HEK293 (cell line): ENCODE data around the gene BST1.

Source experiments
- CTCF ChIA-PET: fragments of 350-600 bp; formaldehyde crosslinking; extraction: SDS; loops from one replicate; lab custom pipeline; 2021; ENCODE audit warnings: antibody characterized with exemption; lab: Yijun Ruan, JAX
- POLR2A ChIA-PET: fragments of 300-600 bp; formaldehyde crosslinking; extraction: SDS; loops from one replicate; lab custom pipeline; 2020; ENCODE audit warnings: antibody characterized with exemption, inconsistent platforms; lab: Yijun Ruan, JAX
- H3K27ac ChIP-seq: fragments of 200-500 bp; sonication (Bioruptor generic); 2 replicates; pipeline ENCODE4 v1.5.1; 2014; ENCODE audit warnings: low read depth, low read length, control low read depth, inconsistent platforms; ENCODE audit errors: extremely low read depth
- H3K36me3 ChIP-seq, 2 experiments: fragments of 200-500 bp in 1 of 2; sonication (Bioruptor generic) in 1 of 2; 1 replicate in 1 of 2; 2 replicates in 1 of 2; pipeline ENCODE4 v1.5.1; 2014 to 2017; ENCODE audit warnings: inconsistent platforms in 2 of 2, low read length in 2 of 2; ENCODE audit not compliant: control insufficient read depth in 2 of 2, insufficient read depth in 1 of 2
- H3K4me1 ChIP-seq: fragments of 200-500 bp; sonication (Bioruptor generic); 2 replicates; pipeline ENCODE4 v1.5.1; 2014; ENCODE audit warnings: mild to moderate bottlenecking, low read length, inconsistent platforms; ENCODE audit not compliant: control insufficient read depth, insufficient read depth
- H3K4me3 ChIP-seq: 2 replicates; pipeline ENCODE4 v1.5.1; 2011; ENCODE audit warnings: low read depth, mild to moderate bottlenecking, control low read depth, low read length, moderate library complexity
- H3K9me3 ChIP-seq: fragments of 200-500 bp; sonication (Bioruptor generic); 2 replicates; pipeline ENCODE4 v1.5.1; 2014; ENCODE audit warnings: low read depth, low read length, inconsistent platforms; ENCODE audit not compliant: control insufficient read depth, insufficient read depth
- ELK4 ChIP-seq: IDR thresholded peaks from 2 replicates; pipeline ENCODE4 v1.6.1; 2011; ENCODE audit warnings: mild to moderate bottlenecking, low read depth, low read length, borderline replicate concordance
- FEZF1 ChIP-seq: fragments of 450-650 bp; formaldehyde crosslinking; IDR thresholded peaks from 2 replicates; pipeline ENCODE4 v1.5.1; 2016; ENCODE audit warnings: missing biosample characterization, missing genetic modification characterization
- HOXA7 ChIP-seq: sonication (generic); formaldehyde crosslinking; IDR thresholded peaks from 2 replicates; pipeline ENCODE4 v1.8.1; 2022; ENCODE audit warnings: missing genetic modification reagents, borderline replicate concordance
- KLF1 ChIP-seq: fragments of 450-650 bp; formaldehyde crosslinking; IDR thresholded peaks from 2 replicates; pipeline ENCODE4 v1.5.1; 2016; ENCODE audit warnings: missing biosample characterization, missing genetic modification characterization
- KLF10 ChIP-seq: fragments of 450-650 bp; IDR thresholded peaks from 2 replicates; pipeline ENCODE4 v1.5.1; 2018; ENCODE audit warnings: missing biosample characterization, mild to moderate bottlenecking, missing genetic modification characterization
- MYNN ChIP-seq: fragments of 450-650 bp; formaldehyde crosslinking; IDR thresholded peaks from 2 replicates; pipeline ENCODE4 v1.5.1; 2016; ENCODE audit warnings: missing biosample characterization, missing genetic modification characterization, borderline replicate concordance
- YY2 ChIP-seq: fragments of 450-650 bp; formaldehyde crosslinking; IDR thresholded peaks from 2 replicates; pipeline ENCODE4 v1.5.1; 2016; ENCODE audit warnings: missing biosample characterization, missing genetic modification characterization
- ZBTB1 ChIP-seq: fragments of 450-650 bp; formaldehyde crosslinking; IDR thresholded peaks from 2 replicates; pipeline ENCODE4 v1.5.1; 2016; ENCODE audit warnings: missing biosample characterization, missing genetic modification characterization
- ZBTB21 ChIP-seq: fragments of 450-650 bp; formaldehyde crosslinking; IDR thresholded peaks from 2 replicates; pipeline ENCODE4 v1.5.1; 2017; ENCODE audit warnings: missing biosample characterization, missing genetic modification characterization
- ZFP41 ChIP-seq: fragments of 450-650 bp; formaldehyde crosslinking; IDR thresholded peaks from 2 replicates; pipeline ENCODE4 v1.5.1; 2016; ENCODE audit warnings: missing biosample characterization, missing genetic modification characterization, borderline replicate concordance
- ZNF133 ChIP-seq: fragments of 450-650 bp; formaldehyde crosslinking; IDR thresholded peaks from 2 replicates; pipeline ENCODE4 v1.5.1; 2016; ENCODE audit warnings: missing biosample characterization, missing genetic modification characterization
- ZNF174 ChIP-seq: fragments of 450-650 bp; formaldehyde crosslinking; IDR thresholded peaks from 2 replicates; pipeline ENCODE4 v1.5.0; 2017; ENCODE audit warnings: missing biosample characterization, mild to moderate bottlenecking, missing genetic modification characterization
- ZNF2 ChIP-seq: fragments of 450-650 bp; formaldehyde crosslinking; IDR thresholded peaks from 2 replicates; pipeline ENCODE4 v1.5.1; 2016; ENCODE audit warnings: missing biosample characterization, missing genetic modification characterization
- ZNF404 ChIP-seq: fragments of 450-650 bp; formaldehyde crosslinking; IDR thresholded peaks from 2 replicates; pipeline ENCODE4 v1.5.1; 2017; ENCODE audit warnings: missing biosample characterization, missing genetic modification characterization
- ZNF548 ChIP-seq: fragments of 450-650 bp; formaldehyde crosslinking; IDR thresholded peaks from 2 replicates; pipeline ENCODE4 v1.5.1; 2016; ENCODE audit warnings: missing biosample characterization, missing genetic modification characterization
- ZNF610 ChIP-seq: fragments of 450-650 bp; formaldehyde crosslinking; IDR thresholded peaks from 2 replicates; pipeline ENCODE4 v1.5.1; 2016; ENCODE audit warnings: missing biosample characterization, missing genetic modification characterization, borderline replicate concordance
- ZNF837 ChIP-seq: fragments of 450-650 bp; formaldehyde crosslinking; IDR thresholded peaks from 2 replicates; pipeline ENCODE4 v1.5.1; 2016; ENCODE audit warnings: missing biosample characterization, missing genetic modification characterization
- TF ChIP-seq, protein P1 (sequence below): fragments of 450-650 bp; formaldehyde crosslinking; IDR thresholded peaks from 2 replicates; pipeline ENCODE4 v1.5.1; 2016; ENCODE audit warnings: missing biosample characterization, missing genetic modification characterization
- TF ChIP-seq, protein P2 (sequence below): fragments of 450-650 bp; formaldehyde crosslinking; IDR thresholded peaks from 2 replicates; pipeline ENCODE4 v1.5.1; 2017; ENCODE audit warnings: missing biosample characterization, missing genetic modification characterization
- TF ChIP-seq, protein P3 (sequence below): fragments of 450-650 bp; formaldehyde crosslinking; IDR thresholded peaks from 2 replicates; pipeline ENCODE4 v1.5.1; 2016; ENCODE audit warnings: missing biosample characterization, missing genetic modification characterization, borderline replicate concordance
- TF ChIP-seq, protein P4 (sequence below): fragments of 450-650 bp; IDR thresholded peaks from 2 replicates; pipeline ENCODE4 v1.5.1; 2018; ENCODE audit warnings: missing biosample characterization, missing genetic modification characterization
- TF ChIP-seq, protein P5 (sequence below): fragments of 450-650 bp; formaldehyde crosslinking; IDR thresholded peaks from 2 replicates; pipeline ENCODE4 v1.5.1; 2016; ENCODE audit warnings: missing biosample characterization, missing genetic modification characterization

Gene BST1

GRCh38 chr4:15776871-15777648 is 74.2 kb downstream of the BST1 start:
- POLR2A ChIA-PET = interaction anchor here (0.6 kb wide), 1 partner anchor 101 kb away, joined by 7 read pairs; no protein-coding TSS in a partner anchor
- Histone ChIP-seq H3K4me3 (no peak overlapping the region), H3K36me3 (no peaks in the 10 kb centered on the region), H3K4me1 (no peaks in the 10 kb centered on the region), H3K9me3 (no peaks in the 10 kb centered on the region), H3K27ac (no peak overlapping the region)
- CTCF ChIA-PET = interaction anchor here (0.6 to 1.0 kb wide), 3 partner anchors 29 to 594 kb away, joined by 3 read pairs; no protein-coding TSS in a partner anchor
- TF ChIP-seq ZNF548 (tag by site-specific recombination) (no peak), KLF1 (tag by site-specific recombination) (no peak)

- no peak for TF ChIP-seq ZFP41 (tag by site-specific recombination)
- no peak for TF ChIP-seq ZBTB1 (tag by site-specific recombination)
- TF ChIP-seq ZNF133 (tag by site-specific recombination) = no peak
- TF ChIP-seq, protein P1, sequence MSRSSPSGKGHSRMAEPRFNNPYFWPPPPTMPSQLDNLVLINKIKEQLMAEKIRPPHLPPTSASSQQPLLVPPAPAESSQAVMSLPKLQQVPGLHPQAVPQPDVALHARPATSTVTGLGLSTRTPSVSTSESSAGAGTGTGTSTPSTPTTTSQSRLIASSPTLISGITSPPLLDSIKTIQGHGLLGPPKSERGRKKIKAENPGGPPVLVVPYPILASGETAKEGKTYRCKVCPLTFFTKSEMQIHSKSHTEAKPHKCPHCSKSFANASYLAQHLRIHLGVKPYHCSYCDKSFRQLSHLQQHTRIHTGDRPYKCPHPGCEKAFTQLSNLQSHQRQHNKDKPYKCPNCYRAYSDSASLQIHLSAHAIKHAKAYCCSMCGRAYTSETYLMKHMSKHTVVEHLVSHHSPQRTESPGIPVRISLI (tag by site-specific recombination) = no peak
- no peak for TF ChIP-seq ZNF404 (tag by site-specific recombination)
- no peak for TF ChIP-seq ZNF837 (tag by site-specific recombination)
- TF ChIP-seq, protein P2, sequence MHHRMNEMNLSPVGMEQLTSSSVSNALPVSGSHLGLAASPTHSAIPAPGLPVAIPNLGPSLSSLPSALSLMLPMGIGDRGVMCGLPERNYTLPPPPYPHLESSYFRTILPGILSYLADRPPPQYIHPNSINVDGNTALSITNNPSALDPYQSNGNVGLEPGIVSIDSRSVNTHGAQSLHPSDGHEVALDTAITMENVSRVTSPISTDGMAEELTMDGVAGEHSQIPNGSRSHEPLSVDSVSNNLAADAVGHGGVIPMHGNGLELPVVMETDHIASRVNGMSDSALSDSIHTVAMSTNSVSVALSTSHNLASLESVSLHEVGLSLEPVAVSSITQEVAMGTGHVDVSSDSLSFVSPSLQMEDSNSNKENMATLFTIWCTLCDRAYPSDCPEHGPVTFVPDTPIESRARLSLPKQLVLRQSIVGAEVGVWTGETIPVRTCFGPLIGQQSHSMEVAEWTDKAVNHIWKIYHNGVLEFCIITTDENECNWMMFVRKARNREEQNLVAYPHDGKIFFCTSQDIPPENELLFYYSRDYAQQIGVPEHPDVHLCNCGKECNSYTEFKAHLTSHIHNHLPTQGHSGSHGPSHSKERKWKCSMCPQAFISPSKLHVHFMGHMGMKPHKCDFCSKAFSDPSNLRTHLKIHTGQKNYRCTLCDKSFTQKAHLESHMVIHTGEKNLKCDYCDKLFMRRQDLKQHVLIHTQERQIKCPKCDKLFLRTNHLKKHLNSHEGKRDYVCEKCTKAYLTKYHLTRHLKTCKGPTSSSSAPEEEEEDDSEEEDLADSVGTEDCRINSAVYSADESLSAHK (tag by site-specific recombination) = no peak
- TF ChIP-seq MYNN (tag by site-specific recombination) = no peak
- TF ChIP-seq ZNF610 (tag by site-specific recombination) = no peak
- no peak for TF ChIP-seq FEZF1
- TF ChIP-seq, protein P3, sequence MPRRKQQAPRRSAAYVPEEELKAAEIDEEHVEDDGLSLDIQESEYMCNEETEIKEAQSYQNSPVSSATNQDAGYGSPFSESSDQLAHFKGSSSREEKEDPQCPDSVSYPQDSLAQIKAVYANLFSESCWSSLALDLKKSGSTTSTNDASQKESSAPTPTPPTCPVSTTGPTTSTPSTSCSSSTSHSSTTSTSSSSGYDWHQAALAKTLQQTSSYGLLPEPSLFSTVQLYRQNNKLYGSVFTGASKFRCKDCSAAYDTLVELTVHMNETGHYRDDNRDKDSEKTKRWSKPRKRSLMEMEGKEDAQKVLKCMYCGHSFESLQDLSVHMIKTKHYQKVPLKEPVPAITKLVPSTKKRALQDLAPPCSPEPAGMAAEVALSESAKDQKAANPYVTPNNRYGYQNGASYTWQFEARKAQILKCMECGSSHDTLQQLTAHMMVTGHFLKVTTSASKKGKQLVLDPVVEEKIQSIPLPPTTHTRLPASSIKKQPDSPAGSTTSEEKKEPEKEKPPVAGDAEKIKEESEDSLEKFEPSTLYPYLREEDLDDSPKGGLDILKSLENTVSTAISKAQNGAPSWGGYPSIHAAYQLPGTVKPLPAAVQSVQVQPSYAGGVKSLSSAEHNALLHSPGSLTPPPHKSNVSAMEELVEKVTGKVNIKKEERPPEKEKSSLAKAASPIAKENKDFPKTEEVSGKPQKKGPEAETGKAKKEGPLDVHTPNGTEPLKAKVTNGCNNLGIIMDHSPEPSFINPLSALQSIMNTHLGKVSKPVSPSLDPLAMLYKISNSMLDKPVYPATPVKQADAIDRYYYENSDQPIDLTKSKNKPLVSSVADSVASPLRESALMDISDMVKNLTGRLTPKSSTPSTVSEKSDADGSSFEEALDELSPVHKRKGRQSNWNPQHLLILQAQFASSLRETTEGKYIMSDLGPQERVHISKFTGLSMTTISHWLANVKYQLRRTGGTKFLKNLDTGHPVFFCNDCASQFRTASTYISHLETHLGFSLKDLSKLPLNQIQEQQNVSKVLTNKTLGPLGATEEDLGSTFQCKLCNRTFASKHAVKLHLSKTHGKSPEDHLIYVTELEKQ (tag by site-specific recombination) = no peak
- no peak for TF ChIP-seq ELK4
- TF ChIP-seq ZNF2 (tag by site-specific recombination) = no peak
- TF ChIP-seq ZNF174 = no peak
- TF ChIP-seq, protein P4, sequence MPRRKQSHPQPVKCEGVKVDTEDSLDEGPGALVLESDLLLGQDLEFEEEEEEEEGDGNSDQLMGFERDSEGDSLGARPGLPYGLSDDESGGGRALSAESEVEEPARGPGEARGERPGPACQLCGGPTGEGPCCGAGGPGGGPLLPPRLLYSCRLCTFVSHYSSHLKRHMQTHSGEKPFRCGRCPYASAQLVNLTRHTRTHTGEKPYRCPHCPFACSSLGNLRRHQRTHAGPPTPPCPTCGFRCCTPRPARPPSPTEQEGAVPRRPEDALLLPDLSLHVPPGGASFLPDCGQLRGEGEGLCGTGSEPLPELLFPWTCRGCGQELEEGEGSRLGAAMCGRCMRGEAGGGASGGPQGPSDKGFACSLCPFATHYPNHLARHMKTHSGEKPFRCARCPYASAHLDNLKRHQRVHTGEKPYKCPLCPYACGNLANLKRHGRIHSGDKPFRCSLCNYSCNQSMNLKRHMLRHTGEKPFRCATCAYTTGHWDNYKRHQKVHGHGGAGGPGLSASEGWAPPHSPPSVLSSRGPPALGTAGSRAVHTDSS (tag by site-specific recombination) = no peak
- no peak for TF ChIP-seq HOXA7 (CRISPR knock-in tag)
- TF ChIP-seq YY2 = no peak
- TF ChIP-seq, protein P5, sequence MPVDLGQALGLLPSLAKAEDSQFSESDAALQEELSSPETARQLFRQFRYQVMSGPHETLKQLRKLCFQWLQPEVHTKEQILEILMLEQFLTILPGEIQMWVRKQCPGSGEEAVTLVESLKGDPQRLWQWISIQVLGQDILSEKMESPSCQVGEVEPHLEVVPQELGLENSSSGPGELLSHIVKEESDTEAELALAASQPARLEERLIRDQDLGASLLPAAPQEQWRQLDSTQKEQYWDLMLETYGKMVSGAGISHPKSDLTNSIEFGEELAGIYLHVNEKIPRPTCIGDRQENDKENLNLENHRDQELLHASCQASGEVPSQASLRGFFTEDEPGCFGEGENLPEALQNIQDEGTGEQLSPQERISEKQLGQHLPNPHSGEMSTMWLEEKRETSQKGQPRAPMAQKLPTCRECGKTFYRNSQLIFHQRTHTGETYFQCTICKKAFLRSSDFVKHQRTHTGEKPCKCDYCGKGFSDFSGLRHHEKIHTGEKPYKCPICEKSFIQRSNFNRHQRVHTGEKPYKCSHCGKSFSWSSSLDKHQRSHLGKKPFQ = no peak
- no peak for TF ChIP-seq ZBTB21 (tag by site-specific recombination)
- TF ChIP-seq KLF10 (tag by site-specific recombination) = no peak
- no peak overlapping the region for H3K27ac ChIP-seq
- no peak overlapping the region for H3K4me3 ChIP-seq
- H3K4me1 ChIP-seq = no peaks in the 10 kb centered on the region
- no peaks in the 10 kb centered on the region for H3K36me3 ChIP-seq
- H3K9me3 ChIP-seq = no peaks in the 10 kb centered on the region
- POLR2A ChIA-PET = interaction anchor here (0.6 kb wide), 1 partner anchor 102 kb away, joined by 7 read pairs; no protein-coding TSS in a partner anchor
- CTCF ChIA-PET = interaction anchor here (1.0 kb wide), 1 partner anchor 28 kb away, joined by 3 read pairs; no protein-coding TSS in a partner anchor
Observed at GRCh38 chr4:15777697-15778288, 74.9 kb downstream of the BST1 start.
